GM04504 (cell line): ENCODE measurements around the gene UBE2N.

Experiments
- DNase-seq: peaks from one replicate; pipeline ENCODE4 v3.0.0-alpha.2; 2012; ENCODE audit warnings: low read depth

Gene UBE2N, protein sequence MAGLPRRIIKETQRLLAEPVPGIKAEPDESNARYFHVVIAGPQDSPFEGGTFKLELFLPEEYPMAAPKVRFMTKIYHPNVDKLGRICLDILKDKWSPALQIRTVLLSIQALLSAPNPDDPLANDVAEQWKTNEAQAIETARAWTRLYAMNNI

DNA sequence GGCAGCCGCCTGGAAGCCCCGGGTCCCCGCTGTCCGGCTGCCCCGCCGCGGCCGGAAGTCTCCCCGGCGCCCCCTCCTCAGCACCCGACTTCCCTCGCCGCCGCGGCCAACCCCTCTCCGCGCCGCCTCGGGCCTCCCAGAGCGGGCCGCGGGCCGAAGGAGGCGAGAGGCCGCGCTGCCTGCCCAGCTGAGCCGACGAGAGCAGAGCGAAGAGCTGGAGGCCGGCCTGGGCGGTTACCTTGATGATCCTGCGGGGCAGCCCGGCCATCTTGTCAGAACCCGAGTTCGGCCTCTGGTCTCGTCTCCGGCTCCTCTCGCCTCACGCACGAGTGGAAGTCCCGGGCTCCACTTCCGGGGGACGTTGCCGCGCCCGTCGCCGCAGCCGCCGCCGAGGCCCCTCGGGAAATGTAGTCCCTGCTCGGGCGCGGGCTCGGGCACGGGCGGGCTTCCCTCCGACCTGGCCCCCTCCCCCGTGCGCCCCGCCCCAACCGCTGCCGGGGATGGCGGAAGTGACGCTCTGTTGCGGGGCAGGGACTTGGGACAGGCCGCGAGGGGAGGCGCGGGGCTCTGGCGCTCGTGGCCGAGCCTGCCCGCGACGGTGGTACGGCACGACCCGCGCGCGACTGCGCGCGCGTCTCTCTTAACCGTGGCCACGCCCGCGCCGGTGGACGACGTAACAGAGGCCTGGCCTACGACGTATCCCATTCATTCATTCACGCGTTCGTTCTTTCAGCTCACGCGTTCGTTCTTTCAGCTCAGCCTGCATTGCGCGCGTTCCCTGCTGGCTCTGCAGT lies at the start of gene UBE2N:
UBE2N (minus strand) TSS at position 331 of the 794 bp plus-strand sequence; CDS start at position 268, 63 bp downstream.
- peak; percentile 91 for DNase-seq

DNA sequence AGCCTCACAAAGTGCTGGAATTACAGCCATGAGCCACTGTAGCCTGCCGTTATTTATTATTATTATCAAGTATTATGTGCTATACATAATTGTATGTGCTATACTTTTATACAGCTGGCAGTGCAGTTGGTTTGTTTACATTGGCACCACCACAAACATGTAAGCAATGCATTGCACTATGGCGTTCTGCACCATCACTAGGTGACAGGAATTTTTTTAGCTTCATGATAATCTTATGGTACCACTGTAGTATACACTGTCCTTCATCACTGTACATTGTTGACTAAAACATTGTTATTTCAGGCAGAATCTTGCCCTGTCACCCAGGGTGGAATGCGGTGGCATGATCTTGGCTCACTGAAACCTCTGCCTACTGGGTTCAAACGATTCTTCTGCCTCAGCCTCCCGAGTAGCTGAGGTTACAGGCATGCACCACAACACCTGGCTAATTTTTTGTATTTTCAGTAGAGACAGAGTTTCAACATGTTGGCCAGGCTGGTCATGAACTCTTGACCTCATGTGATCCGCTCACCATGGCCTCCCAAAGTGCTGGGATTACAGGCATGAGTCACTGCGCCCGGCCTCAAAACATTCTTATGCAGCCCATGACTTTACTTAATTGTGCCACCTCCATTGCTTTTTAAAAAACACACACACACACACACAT lies 42.7 kb upstream of the UBE2N start:
- no peak for DNase-seq

- DNase-seq, result no peak
These were observed 41.5 kb upstream of the UBE2N start for GRCh38 chr12:93483151-93483807.

GRCh38 chr12:93482721-93483120 lies 41.0 kb upstream of the UBE2N start:
- no peak for DNase-seq

- no peak for DNase-seq
These were observed 34.8 kb upstream of the UBE2N start for GRCh38 chr12:93476555-93476954.

DNA sequence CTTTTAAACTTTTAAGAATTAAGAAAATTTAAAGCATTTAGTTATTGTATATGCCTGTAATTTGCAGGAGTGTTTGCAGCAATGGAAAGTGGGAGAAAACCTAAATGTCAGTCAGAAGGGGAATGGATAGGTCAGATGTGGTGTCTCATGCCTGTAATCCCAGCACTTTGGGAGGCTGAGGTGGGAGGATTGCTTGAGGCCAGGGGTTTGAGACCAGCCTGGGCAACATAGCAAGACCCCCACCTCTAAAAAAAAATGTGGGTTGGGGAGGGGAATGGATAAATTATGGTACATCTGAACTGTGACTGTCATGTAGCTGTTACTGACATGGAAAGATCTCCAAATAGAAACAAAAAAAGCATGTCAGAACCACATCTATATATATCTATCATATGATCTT lies 27.6 kb upstream of the UBE2N start:
- DNase-seq, result no peak

GRCh38 chr12:93468008-93468371 lies 26.2 kb upstream of the UBE2N start:
- no peak for DNase-seq

GRCh38 chr12:93467351-93468007 lies 25.7 kb upstream of the UBE2N start, which contains the start of gene MRPL42:
Gene MRPL42 (plus strand): TSS chr12:93467514. CDS start chr12:93469286, 1,772 bp downstream.
- peak; percentile 75 for DNase-seq

DNA sequence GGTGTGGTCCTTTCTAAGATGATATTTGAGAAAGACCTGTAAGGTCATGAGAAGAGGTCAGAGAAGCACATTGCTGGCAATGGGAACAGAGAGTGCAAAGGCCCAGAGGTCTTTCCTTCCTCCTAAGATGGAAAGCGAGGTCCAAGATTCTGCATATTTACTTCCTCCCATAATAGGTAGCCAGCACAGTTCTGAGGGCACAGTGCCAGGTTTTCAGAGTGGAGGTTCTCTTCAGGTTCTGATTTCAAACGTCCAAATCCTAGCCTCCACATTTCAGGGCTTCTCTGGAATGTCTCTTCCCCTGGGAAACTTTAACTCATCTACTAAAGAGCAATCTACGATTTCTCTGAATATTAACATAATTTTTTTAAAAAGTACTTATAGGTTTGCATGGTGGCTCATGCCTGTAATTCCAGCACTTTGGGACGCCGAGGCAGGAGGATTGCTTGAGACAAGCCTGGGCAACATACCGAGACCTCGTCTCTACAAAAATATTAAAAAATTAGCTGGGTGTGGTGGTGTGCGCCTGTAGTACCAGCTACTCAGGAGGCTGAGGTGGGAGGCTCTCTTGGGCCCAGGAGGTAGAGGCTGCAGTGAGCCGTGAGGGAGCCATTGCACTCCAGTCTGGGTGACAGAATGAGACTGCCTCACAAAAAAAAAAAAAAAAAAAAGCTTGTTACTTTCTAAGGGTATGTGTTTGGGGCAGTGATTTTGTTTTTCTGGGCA lies 25.0 kb upstream of the UBE2N start:
- DNase-seq, result no peak

DNA sequence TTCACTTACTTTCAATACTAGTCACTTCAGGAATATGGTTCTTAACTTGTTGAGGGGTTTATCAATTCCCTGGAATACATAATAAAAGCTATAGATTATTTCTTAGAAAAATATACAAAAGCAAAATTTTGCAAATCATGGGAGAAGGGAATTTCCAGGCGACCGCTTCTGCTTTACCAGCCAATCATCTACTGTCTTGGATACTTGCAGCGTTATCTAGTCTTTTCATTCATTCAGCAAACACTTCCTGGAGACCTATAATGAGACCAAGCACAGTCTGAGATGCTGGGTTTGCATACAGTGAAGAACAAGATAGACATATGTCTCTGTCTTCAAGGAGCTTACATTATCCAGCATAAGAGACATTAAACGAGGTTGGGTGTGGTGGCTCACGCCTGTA lies 24.1 kb upstream of the UBE2N start:
- DNase-seq, result no peak

DNA sequence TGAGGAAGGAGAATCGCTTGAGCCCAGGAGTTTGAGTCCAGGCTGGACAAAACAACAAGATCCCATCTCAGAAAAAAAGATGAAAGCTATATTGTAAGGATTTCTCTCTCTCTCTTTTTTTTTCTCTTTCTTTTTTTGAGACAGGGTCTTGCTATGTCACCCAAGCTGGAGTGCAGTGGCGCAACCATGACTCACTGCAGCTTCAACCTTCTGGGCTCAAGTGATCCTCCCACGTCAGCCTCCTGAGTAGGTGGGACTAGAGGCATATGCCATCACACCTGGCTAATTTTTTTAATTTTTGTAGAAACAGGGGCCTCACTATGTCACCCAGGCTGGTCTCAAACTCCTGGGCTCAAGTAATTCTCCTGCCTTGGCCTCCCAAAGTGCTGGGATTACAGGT lies 19.8 kb upstream of the UBE2N start:
- no peak for DNase-seq

DNA sequence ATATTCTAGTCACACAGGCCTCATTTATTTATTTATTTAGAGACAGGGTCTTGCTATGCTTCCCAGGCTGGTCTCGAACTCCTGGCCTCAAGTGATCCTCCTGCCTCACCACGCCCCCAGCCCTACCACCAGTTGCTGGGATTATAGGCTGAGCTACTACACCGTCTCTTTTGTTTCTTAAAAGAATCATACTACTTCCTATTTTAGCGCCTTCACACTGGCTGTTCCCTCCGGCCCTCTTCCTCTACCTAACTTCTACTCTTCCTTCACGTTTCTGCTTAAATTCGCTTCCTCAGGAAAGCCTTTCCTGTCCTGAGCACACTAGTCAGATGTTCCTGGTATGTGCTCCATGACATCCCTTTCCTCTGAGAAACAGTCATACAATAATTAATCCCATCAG lies 19.2 kb upstream of the UBE2N start:
- no peak for DNase-seq

DNA sequence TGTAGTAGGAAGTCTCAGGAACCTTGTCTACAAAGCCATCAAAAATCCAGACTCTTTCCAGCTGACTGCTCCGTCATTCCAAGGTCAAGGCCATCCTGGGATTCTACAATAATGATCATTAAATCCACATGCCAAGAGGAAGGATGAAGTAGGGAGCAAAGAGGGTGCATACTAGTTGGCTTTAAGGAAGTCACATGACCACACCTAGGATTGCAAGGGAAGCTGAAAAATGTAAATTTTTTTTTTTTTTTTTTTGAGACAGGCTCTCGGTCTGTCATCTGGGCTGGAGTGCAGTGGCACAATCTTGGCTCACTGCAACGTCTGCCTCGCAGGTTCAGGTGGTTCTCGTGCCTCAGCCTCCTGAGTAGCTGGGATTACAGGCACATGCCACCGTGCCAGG lies 18.3 kb upstream of the UBE2N start:
- DNase-seq, result no peak

- DNase-seq, result no peak
These were observed 17.4 kb upstream of the UBE2N start for GRCh38 chr12:93459097-93459496.

- no peak for DNase-seq
These were observed 14.3 kb upstream of the UBE2N start for GRCh38 chr12:93456077-93456476.

- no peak for DNase-seq
These were observed 11.9 kb upstream of the UBE2N start for GRCh38 chr12:93453633-93454032.

DNA sequence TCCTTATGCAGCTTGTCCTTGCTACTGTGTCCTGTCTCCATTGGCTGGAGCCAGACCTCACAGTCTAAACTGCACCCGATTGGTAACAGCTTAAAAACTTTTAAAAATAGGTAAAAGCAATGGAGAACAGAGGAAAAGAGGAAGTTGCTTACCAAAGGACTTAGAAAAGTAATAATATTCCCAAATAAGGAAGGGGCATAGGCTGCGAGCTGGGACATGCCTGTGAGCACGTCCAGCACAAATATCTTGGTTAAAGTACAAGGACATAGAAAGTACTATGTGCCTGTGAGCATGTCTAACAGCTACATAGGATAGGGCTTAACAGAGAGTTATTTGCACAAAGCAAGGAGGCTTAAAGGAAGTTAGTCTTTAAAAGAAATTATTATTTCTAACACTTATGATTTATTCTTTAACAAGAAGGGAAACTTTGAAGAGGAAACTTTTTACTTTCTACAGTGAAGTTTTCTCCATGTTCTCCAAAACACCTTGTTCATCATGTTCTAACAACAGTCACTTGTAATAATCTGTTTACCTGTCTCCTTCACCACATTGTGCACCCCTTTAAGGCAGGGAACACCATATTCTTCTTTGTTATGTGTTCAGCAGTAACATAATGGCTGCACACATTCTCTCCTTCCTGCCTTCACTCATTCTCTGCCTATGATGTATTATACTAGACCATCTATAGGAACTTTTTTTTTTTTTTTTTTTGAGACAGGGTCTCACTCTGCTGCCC lies 9.8 kb upstream of the UBE2N start:
- DNase-seq, result no peak

DNA sequence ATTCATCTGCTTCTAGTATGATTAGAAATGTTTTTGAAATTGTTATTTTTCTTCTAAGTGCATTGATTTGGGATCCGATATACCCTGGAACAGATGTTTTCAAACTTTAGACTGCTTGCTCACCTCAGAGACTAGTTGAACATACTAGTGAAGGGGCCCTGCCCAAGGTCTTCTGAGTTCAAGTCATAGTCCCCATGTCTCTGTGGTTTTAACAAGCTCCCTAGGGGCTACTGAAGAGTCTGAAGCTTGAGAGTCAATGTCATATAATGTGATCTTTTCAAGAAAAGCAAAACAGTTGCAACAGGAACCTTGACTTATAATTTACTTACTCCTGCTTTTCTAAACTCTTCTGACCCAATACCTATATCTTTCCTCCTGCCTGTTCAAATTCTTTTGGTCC lies 7.5 kb upstream of the UBE2N start:
- no peak for DNase-seq

DNA sequence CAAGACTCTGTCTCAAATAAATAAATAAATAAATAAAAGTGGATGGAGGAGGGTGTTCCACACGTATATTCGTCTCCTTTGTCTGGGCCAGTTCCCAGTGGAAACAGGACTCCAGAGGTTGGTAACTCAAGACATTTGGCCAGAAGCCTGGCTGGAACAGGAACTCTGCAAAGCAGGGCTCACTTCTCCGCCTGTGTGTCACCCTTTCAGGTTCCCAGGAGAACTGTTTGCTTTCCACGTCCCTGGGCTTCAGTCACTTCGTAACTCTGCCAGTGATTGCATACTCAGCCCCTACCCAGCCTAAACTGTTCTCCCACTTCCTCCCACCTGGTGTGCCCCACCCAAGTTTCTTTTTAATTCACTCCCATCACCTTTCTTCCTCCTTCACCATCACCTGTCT lies 7.0 kb upstream of the UBE2N start:
- no peak for DNase-seq

DNA sequence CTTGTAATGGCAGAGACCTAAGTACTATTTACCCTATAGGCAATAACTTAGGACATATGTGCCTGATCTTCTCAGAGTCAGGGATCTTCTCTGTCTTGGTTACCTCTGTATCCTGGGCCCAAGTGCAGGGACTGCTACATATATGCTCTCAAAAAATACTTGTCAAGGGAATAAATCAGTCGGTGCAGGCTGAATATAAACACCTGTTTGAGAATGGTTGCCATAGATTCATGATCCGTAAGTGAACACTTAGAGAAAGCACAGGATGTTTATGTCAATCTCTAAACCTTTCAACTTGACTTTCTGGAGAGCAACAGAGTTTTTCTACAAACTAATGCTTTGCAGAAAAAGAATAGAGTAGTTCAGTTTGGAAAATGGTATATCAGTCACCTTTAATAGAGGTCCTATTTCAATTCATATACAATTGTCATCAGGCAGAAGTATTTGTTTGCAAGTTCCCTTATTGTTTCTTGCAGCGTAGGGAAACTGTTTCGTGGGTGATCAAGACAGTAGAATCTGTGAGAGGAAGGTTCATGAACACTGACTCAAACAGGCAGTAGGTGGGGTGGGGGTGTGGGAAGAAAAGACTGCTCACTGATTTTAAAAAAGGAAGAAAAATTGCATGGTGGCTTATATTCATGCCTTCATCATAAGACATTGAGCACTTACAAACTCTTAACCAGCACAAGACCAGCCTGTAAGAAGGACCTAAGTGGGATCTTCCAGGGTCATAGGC lies 6.0 kb upstream of the UBE2N start:
- no peak for DNase-seq
